ENCODE measurements around the gene RASSF9.

GRCh38 chr12:85814741-85815140, 21.5 kb downstream of the RASSF9 start:
- TF ChIP-seq POLR2A (IDR thresholded peaks at IDR 0.05) (no peak), POLR2AphosphoS5 (IDR thresholded peaks at IDR 0.05) (no peak)
- TF ChIP-seq, protein P1, sequence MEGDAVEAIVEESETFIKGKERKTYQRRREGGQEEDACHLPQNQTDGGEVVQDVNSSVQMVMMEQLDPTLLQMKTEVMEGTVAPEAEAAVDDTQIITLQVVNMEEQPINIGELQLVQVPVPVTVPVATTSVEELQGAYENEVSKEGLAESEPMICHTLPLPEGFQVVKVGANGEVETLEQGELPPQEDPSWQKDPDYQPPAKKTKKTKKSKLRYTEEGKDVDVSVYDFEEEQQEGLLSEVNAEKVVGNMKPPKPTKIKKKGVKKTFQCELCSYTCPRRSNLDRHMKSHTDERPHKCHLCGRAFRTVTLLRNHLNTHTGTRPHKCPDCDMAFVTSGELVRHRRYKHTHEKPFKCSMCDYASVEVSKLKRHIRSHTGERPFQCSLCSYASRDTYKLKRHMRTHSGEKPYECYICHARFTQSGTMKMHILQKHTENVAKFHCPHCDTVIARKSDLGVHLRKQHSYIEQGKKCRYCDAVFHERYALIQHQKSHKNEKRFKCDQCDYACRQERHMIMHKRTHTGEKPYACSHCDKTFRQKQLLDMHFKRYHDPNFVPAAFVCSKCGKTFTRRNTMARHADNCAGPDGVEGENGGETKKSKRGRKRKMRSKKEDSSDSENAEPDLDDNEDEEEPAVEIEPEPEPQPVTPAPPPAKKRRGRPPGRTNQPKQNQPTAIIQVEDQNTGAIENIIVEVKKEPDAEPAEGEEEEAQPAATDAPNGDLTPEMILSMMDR (IDR thresholded peaks at IDR 0.05), result no peak

Data from breast epithelium (tissue), 3 donors.